Activated CD4-positive, alpha-beta memory T cell treated with anti-CD3 and anti-CD28 coated beads for 36 hours (primary cell): ENCODE results near the gene KRT9. TPM values are rescaled to one million over a fixed set of nuclear protein-coding genes. Genes with fewer than 3 reads are reported as not detected.

Experiments used
- CTCF ChIA-PET: fragments of 350-600 bp; sonication (Branson Sonifier 250); formaldehyde crosslinking; loops from one replicate; lab custom pipeline; 2021; ENCODE audit warnings: antibody characterized with exemption, inconsistent platforms; lab: Charles Lee
- POLR2A ChIA-PET: fragments of 350-600 bp; sonication (Branson Sonifier 250); formaldehyde crosslinking; loops from one replicate; lab custom pipeline; 2021; ENCODE audit warnings: antibody characterized with exemption; lab: Charles Lee
- DNase-seq: peaks from one replicate; pipeline ENCODE4 v3.0.0-alpha.2; 2020
- H3K27ac Mint-ChIP-seq: one replicate; pipeline ENCODE4 v1.8.0; 2021; ENCODE audit warnings: mixed read lengths
- H3K27me3 Mint-ChIP-seq: one replicate; pipeline ENCODE4 v1.8.0; 2021; ENCODE audit warnings: mixed read lengths
- H3K36me3 Mint-ChIP-seq: one replicate; pipeline ENCODE4 v1.8.0; 2021; ENCODE audit warnings: mixed read lengths
- H3K4me1 Mint-ChIP-seq: one replicate; pipeline ENCODE4 v1.8.0; 2021; ENCODE audit warnings: low read depth, mixed read lengths
- H3K4me3 Mint-ChIP-seq: one replicate; pipeline ENCODE4 v1.8.0; 2021; ENCODE audit warnings: mild to moderate bottlenecking, mixed read lengths
- H3K9me3 Mint-ChIP-seq: one replicate; pipeline ENCODE4 v1.8.0; 2021; ENCODE audit warnings: mixed read lengths
- intact Hi-C: fragments of 100-400 bp; cut with micrococcal nuclease; formaldehyde crosslinking; loops from one replicate; pipeline ENCODE4 v1.15.1; 2023
- microRNA-seq: library from miRNA; unstranded; fragments of <30 nt; microRNA quantifications from one replicate; pipeline ENCODE4 v1.2.0, GENCODE V29; 2022; ENCODE audit warnings: borderline number of aligned reads, borderline microRNAs expressed, borderline replicate concordance
- total RNA-seq, 2 experiments: library from RNA; stranded (reverse); gene quantifications; one replicate each; pipeline ENCODE4 v1.2.3, GENCODE V29; 2021

KRT9 gene
- total RNA-seq, 2 experiments from 2014 or later = not detected

DNA sequence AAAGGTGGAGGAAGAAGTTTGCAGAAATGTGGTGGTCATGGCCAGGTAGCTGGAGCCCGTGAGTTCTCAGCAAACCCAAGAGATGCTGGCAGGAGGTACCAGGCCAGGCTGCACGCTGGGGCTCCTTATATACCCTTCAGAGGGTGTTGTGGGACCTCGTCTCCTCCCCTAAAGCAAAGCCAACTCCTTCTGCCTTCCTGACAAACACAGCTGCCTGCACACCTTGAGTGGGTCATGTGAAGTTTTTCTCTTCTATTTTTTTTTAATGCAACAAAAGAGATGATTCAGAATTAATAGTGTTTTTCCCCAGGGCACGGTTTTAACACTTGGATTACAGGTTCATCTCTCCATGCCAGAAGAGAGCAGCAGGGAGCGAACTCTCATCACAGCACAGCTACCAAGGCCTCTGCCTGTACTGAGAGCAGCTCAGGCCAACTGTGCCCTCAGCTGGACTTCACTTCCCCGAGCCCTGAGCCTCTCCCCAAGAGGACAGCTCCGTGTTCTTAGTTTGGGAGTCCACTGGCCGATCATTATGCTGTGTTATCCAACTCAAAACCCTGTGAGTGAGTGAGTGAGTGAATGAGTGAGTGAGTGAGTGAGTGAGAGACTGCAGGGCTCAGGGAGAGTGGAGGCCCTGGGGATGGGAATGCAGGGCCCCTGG lies 52.9 kb downstream of the KRT9 start, which contains the start of gene KRT15:
Gene KRT15, minus strand, starts transcription at position 102 of the 661 bp plus-strand sequence. Its CDS starts 63 bp downstream, at position 39.
- Mint-ChIP-seq H3K9me3 (no peaks in the 10 kb centered on the region), H3K36me3 (no peaks in the 10 kb centered on the region), H3K4me3 (no peak within 1 kb of the TSS), H3K27ac (no peak within 1 kb of the TSS), H3K4me1 (no peaks in the 10 kb centered on the region), H3K27me3 (no peaks in the 10 kb centered on the region)
- intact Hi-C loops = no loop called here
- POLR2A ChIA-PET = no interaction called here
- CTCF ChIA-PET = no interaction called here
- DNase-seq = no peak

DNA sequence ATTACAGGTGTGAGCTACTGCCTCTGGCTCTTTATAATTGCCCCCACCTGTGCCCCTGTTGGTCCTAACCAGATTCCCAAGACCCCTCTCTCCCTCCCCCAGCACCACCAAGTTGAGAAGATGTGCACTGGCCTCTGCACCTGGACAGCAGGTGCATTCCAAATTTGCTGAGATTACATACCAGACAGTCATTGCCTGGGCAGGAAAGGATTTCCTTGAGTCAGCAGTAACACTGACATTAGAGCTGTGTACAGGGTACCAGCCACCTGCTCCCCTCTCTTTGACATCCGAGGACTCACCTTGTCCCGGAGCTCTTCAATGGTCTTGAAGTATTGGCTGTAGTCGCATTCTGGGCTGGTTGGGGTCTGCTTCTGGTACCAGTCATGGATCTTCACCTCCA lies 53.8 kb downstream of the KRT9 start:
- Mint-ChIP-seq H3K9me3 (no peaks in the 10 kb centered on the region), H3K36me3 (no peaks in the 10 kb centered on the region), H3K4me1 (no peaks in the 10 kb centered on the region), H3K27me3 (no peaks in the 10 kb centered on the region), H3K4me3 (no peak overlapping the region), H3K27ac (no peak overlapping the region)
- DNase-seq = no peak
- CTCF ChIA-PET = no interaction called here
- POLR2A ChIA-PET = no interaction called here
- intact Hi-C loops = no loop called here

DNA sequence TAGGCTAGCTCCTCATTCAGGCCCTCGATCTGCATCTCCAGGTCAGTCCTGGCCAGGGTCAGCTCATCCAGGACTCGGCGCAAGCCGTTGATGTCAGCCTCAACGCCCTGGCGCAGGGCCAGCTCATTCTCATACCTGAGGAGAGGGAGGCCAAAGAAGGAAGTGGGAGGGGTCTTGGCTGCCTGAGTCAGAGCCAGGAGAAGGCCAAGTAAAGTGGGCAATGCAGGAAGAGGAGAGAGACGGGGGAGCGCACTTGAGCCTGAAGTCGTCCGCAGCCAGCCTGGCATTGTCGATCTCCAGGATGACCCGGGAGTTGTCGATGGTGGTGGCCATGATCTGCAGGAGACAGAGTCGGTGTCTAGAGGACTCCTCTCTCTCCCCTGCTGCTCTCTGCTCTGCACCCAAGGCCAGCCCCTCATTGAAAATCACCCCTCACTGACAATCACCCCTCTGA lies 55.0 kb downstream of the KRT9 start:
- Mint-ChIP-seq H3K36me3 (no peaks in the 10 kb centered on the region), H3K4me1 (no peaks in the 10 kb centered on the region), H3K27me3 (no peaks in the 10 kb centered on the region), H3K27ac (no peak overlapping the region), H3K9me3 (no peaks in the 10 kb centered on the region), H3K4me3 (no peak overlapping the region)
- POLR2A ChIA-PET = no interaction called here
- DNase-seq = no peak
- intact Hi-C loops = no loop called here
- CTCF ChIA-PET = interaction anchor here (1.3 kb wide), 1 partner anchor 32 kb away, joined by 3 read pairs; no protein-coding TSS in a partner anchor

DNA sequence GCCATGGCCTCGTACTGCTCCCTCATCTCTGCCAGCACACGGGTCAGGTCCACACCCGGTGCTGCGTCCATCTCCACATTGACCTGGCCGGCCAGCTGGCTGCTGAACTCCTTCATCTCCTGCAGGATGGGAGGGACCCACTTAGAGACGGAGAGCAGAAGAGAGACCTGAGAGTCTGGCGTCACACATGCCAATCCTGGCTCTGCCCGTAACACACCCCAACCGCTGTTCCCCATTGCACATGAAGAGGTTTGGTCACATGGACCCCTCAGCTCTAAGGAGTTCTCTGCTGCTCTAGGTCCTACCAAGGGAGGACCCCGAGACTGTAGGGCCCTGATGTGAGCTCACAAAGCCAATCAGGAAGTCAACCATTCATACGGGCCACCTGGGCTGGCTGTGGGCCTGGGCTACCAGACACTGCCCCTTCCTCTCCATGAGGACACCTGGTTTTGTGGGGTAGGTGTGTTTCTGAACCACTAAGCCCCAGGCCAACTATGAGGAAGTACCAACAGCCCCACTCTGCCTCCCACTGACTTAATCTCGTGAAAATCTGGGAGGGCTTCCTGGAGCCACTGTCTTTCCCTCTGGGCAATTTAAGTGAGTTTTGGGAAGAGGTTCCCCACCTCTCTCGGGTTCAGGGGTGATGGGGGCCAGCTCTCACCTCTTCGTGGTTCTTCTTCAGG lies 55.6 kb downstream of the KRT9 start:
- ChIA-PET POLR2A (no interaction called here), CTCF (interaction anchor here (1.3 kb wide), 1 partner anchor 33 kb away, joined by 3 read pairs; no protein-coding TSS in a partner anchor)
- Mint-ChIP-seq H3K9me3 (no peaks in the 10 kb centered on the region), H3K27me3 (no peaks in the 10 kb centered on the region), H3K27ac (no peak overlapping the region), H3K4me3 (no peak overlapping the region), H3K36me3 (no peaks in the 10 kb centered on the region), H3K4me1 (no peaks in the 10 kb centered on the region)
- no peak for DNase-seq
- intact Hi-C loops = no loop called here

Small RNA genes lying within 50 kb of the gene (microRNA-seq; reads per million reads assigned to microRNA genes)
- not detected for gene MIR6510

Other genes with a start within 250 kb of the KRT9 start
- gene KRT33A, start 221.2 kb downstream of the KRT9 start, total RNA-seq = not detected
- not detected for gene KRT33B, start 202.2 kb downstream of the KRT9 start, total RNA-seq
- not detected for gene KRT34, start 189.8 kb downstream of the KRT9 start, total RNA-seq
- not detected for gene KRT31, start 174.5 kb downstream of the KRT9 start, total RNA-seq
- gene KRT37, start 147.5 kb downstream of the KRT9 start, total RNA-seq = not detected
- not detected for gene KRT38, start 131.1 kb downstream of the KRT9 start, total RNA-seq
- not detected for gene KRT32, start 104.7 kb downstream of the KRT9 start, total RNA-seq
- not detected for gene KRT35, start 90.9 kb downstream of the KRT9 start, total RNA-seq
- gene KRT36, start 82.1 kb downstream of the KRT9 start, total RNA-seq = not detected
- gene KRT13, start 66.4 kb downstream of the KRT9 start, total RNA-seq = not detected
- not detected for gene KRT15, start 53.2 kb downstream of the KRT9 start, total RNA-seq
- not detected for gene KRT19, start 43.8 kb downstream of the KRT9 start, total RNA-seq
- gene KRT14, start 14.8 kb upstream of the KRT9 start, total RNA-seq = not detected
- gene KRT16, start 40.7 kb upstream of the KRT9 start, total RNA-seq = not detected
- not detected for gene KRT17, start 52.5 kb upstream of the KRT9 start, total RNA-seq
- gene EIF1, start 116.8 kb upstream of the KRT9 start, total RNA-seq = 1,000 to 10,000 TPM; 1,052 to 1,072 TPM
- not detected for gene GAST, start 140.3 kb upstream of the KRT9 start, total RNA-seq
- gene HAP1, start 162.6 kb upstream of the KRT9 start, total RNA-seq = not detected
- gene JUP, start 214.7 kb upstream of the KRT9 start, total RNA-seq = under 1 TPM; 0.12 to 0.29 TPM
- gene P3H4, start 239.9 kb upstream of the KRT9 start, total RNA-seq = 1 to 10 TPM; 2.5 to 2.9 TPM
- gene FKBP10, start 240.9 kb upstream of the KRT9 start, total RNA-seq = 1 to 10 TPM in 1 of 2 experiments, under 1 TPM in 1; 0.76 to 1.4 TPM